Measurements from ENCODE around the gene XYLT1. TPM values are rescaled to one million over a fixed set of nuclear protein-coding genes. Genes with fewer than 3 reads are reported as not detected.

XYLT1 gene
- total RNA-seq, 1 experiment from 2014 or later: 1.7 TPM

GRCh38 chr16:17276610-17277009, 194.2 kb downstream of the XYLT1 start:
- H3K9me2 ChIP-seq (ENCODE audit: insufficient read depth): no peaks in the 10 kb centered on the region
- intact Hi-C loops (cut with micrococcal nuclease; ENCODE audit: unreplicated experiment): no loop called here
- H3F3A ChIP-seq (ENCODE audit: insufficient read depth, low read depth): no peaks in the 10 kb centered on the region
- no peak for DNase-seq
- POLR2A ChIA-PET (ENCODE audit: unreplicated experiment): no interaction called here
- H2AFZ ChIP-seq: no peak overlapping the region
- no peak overlapping the region for H3K4me2 ChIP-seq
- H4K20me1 ChIP-seq (ENCODE audit: insufficient read depth): no peaks in the 10 kb centered on the region
- H3K27me3 ChIP-seq (ENCODE audit: insufficient read depth, low read depth): no peaks in the 10 kb centered on the region
- H3K27ac ChIP-seq: no peak overlapping the region
- H3K9me3 ChIP-seq (ENCODE audit: insufficient read depth, low read depth): no peaks in the 10 kb centered on the region
- no TSS peak for BruUV-seq (replicated peaks)
- H3K36me3 ChIP-seq (ENCODE audit: low read depth): no peaks in the 10 kb centered on the region
- H3K4me1 ChIP-seq (replicated peaks; ENCODE audit: insufficient read depth): no peaks in the 10 kb centered on the region
- CTCF ChIA-PET: interaction anchor here (0.6 kb wide), 1 partner anchor 16 kb away, joined by 3 read pairs; no protein-coding TSS in a partner anchor
- H3K79me2 ChIP-seq (ENCODE audit: low read depth): no peaks in the 10 kb centered on the region
- no peak overlapping the region for H3K4me3 ChIP-seq
- no peak for TF ChIP-seq EZH2 (IDR thresholded peaks at IDR 0.05; ENCODE audit: low read depth)
- TF ChIP-seq, protein P1, sequence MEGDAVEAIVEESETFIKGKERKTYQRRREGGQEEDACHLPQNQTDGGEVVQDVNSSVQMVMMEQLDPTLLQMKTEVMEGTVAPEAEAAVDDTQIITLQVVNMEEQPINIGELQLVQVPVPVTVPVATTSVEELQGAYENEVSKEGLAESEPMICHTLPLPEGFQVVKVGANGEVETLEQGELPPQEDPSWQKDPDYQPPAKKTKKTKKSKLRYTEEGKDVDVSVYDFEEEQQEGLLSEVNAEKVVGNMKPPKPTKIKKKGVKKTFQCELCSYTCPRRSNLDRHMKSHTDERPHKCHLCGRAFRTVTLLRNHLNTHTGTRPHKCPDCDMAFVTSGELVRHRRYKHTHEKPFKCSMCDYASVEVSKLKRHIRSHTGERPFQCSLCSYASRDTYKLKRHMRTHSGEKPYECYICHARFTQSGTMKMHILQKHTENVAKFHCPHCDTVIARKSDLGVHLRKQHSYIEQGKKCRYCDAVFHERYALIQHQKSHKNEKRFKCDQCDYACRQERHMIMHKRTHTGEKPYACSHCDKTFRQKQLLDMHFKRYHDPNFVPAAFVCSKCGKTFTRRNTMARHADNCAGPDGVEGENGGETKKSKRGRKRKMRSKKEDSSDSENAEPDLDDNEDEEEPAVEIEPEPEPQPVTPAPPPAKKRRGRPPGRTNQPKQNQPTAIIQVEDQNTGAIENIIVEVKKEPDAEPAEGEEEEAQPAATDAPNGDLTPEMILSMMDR (conservative IDR thresholded peaks at IDR 0.05): no peak

DNA sequence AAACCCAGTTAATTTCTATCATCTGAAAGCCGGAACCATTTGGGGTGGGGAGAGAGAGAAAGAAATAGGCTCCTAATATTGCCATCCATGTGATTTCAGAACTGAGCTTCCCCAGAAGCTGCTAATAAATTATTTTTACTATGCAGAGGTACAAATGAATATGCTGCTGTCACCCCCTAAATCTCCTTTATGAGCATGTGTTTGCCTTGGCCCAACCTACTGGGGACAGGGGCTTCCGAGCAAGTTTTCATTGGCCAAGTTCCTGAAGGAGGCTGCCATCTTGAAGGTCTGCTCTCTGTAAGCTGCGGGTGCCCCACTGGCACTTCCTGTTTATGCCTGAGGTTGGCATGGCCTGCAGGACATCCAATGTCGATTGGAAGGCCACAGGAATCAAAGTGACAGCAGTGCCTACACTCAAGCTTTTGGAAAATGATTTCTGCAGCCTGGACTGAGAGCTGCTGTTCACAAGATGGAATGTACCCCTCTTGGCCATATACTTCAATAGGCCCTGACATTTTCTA, 194.7 kb downstream of the XYLT1 start:
- Histone ChIP-seq H3K27me3 (ENCODE audit: insufficient read depth, low read depth) (no peaks in the 10 kb centered on the region), H3K9me3 (ENCODE audit: insufficient read depth, low read depth) (no peaks in the 10 kb centered on the region), H3K79me2 (ENCODE audit: low read depth) (no peaks in the 10 kb centered on the region), H3F3A (ENCODE audit: insufficient read depth, low read depth) (no peaks in the 10 kb centered on the region), H2AFZ (no peak overlapping the region), H3K9me2 (ENCODE audit: insufficient read depth) (no peaks in the 10 kb centered on the region), H3K4me2 (no peak overlapping the region), H4K20me1 (ENCODE audit: insufficient read depth) (no peaks in the 10 kb centered on the region), H3K27ac (no peak overlapping the region), H3K4me1 (replicated peaks; ENCODE audit: insufficient read depth) (no peaks in the 10 kb centered on the region), H3K4me3 (no peak overlapping the region), H3K36me3 (ENCODE audit: low read depth) (no peaks in the 10 kb centered on the region)
- DNase-seq: no peak
- BruUV-seq (replicated peaks): no TSS peak
- TF ChIP-seq, protein P1 (conservative IDR thresholded peaks at IDR 0.05): no peak
- TF ChIP-seq EZH2 (IDR thresholded peaks at IDR 0.05; ENCODE audit: low read depth): no peak
- ChIA-PET CTCF (interaction anchor here (0.6 kb wide), 1 partner anchor 15 kb away, joined by 3 read pairs; no protein-coding TSS in a partner anchor), POLR2A (ENCODE audit: unreplicated experiment) (no interaction called here)
- intact Hi-C loops (cut with micrococcal nuclease; ENCODE audit: unreplicated experiment): no loop called here

DNA sequence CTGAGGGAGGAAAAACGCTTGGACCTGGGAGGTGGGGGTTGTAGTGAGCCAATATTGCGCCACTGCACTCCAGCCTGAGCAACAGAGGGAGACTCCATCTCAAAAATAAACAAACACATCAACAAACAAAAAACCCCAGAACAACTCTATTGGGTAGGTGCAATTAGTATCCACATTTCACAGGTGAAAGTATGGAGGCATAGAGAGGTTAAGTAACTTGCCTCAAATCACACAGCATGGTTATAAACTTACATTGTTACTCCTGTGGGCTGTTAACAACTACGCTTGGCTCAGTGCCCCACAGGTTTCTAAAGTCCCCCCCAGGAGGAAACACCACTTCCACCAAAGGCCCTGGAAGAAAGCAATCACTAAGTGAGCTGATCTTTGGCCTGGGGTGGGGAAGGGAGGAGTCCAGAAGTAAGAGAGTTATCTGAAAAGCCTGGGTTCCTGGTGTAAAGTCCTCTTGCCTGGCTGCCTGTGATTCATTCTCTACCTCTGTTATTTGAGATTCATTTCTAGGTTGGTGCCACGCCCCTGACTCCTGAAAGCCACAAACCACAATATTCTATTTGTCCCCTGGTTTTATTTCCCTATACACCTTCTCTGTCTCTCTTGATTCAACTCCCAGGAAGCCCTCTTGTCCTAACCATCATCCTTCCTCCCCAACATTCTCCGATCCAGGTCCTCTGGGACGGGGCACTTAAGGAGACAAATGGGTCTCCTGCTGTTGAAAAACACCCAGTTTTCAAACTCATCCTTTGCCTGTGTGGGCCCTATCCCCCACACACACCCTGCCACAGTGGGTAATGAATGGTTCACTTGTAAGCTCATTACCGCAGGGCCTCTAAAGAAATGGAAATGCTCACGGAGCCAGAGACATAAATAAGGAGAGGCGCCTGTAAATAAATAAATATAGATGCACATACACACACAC, 195.4 kb downstream of the XYLT1 start:
- H3K4me1 ChIP-seq (replicated peaks; ENCODE audit: insufficient read depth): no peaks in the 10 kb centered on the region
- no peaks in the 10 kb centered on the region for H3K9me3 ChIP-seq (ENCODE audit: insufficient read depth, low read depth)
- TF ChIP-seq, protein P1 (conservative IDR thresholded peaks at IDR 0.05): no peak
- no peak for TF ChIP-seq EZH2 (IDR thresholded peaks at IDR 0.05; ENCODE audit: low read depth)
- intact Hi-C loops (cut with micrococcal nuclease; ENCODE audit: unreplicated experiment): no loop called here
- no peaks in the 10 kb centered on the region for H4K20me1 ChIP-seq (ENCODE audit: insufficient read depth)
- no peak overlapping the region for H3K27ac ChIP-seq
- H3F3A ChIP-seq (ENCODE audit: insufficient read depth, low read depth): no peaks in the 10 kb centered on the region
- DNase-seq: peak in 1 of 2 experiments; percentile 20
- no peaks in the 10 kb centered on the region for H3K27me3 ChIP-seq (ENCODE audit: insufficient read depth, low read depth)
- H3K4me2 ChIP-seq: no peak overlapping the region
- H3K79me2 ChIP-seq (ENCODE audit: low read depth): no peaks in the 10 kb centered on the region
- no peak overlapping the region for H3K4me3 ChIP-seq
- no peaks in the 10 kb centered on the region for H3K36me3 ChIP-seq (ENCODE audit: low read depth)
- H2AFZ ChIP-seq: no peak overlapping the region
- H3K9me2 ChIP-seq (ENCODE audit: insufficient read depth): no peaks in the 10 kb centered on the region
- BruUV-seq (replicated peaks): no TSS peak
- ChIA-PET CTCF (interaction anchor here (0.6 kb wide), 1 partner anchor 29 kb away, joined by 4 read pairs; no protein-coding TSS in a partner anchor), POLR2A (ENCODE audit: unreplicated experiment) (no interaction called here)

All from PC-9 (cell line).